GM10266 (cell line): Measurements from ENCODE around the gene SORBS1.

ENCODE experiments used
- DNase-seq: peaks from one replicate; pipeline ENCODE4 v3.0.0; 2012; ENCODE audit errors: extremely low spot score
- CTCF ChIP-seq: IDR thresholded peaks from 2 replicates; pipeline ENCODE4 v1.5.1; 2012; ENCODE audit warnings: mild to moderate bottlenecking, low read depth; ENCODE audit not compliant: control insufficient read depth, insufficient read depth; ENCODE audit errors: missing control alignments

The SORBS1 gene

GRCh38 chr10:95290461-95291364 lies 270.5 kb downstream of the SORBS1 start, which contains the start of gene PDLIM1:
Gene PDLIM1 (minus strand): TSS chr10:95291003. CDS start chr10:95290915, 88 bp downstream.
- TF ChIP-seq CTCF: peak; percentile 29
- DNase-seq: peak; percentile 92

- no peak for TF ChIP-seq CTCF
- DNase-seq: no peak
Measured at GRCh38 chr10:95289921-95290421, 271.2 kb downstream of the SORBS1 start.

- peak; percentile 35 for TF ChIP-seq CTCF
- peak; percentile 53 for DNase-seq
Measured at GRCh38 chr10:95289003-95289920, 271.9 kb downstream of the SORBS1 start.

GRCh38 chr10:95288303-95288702 lies 272.9 kb downstream of the SORBS1 start:
- DNase-seq: no peak
- TF ChIP-seq CTCF: no peak

- no peak for TF ChIP-seq CTCF
- DNase-seq: no peak
Measured at GRCh38 chr10:95287281-95287680, 273.9 kb downstream of the SORBS1 start.

- no peak for DNase-seq
- no peak for TF ChIP-seq CTCF
Measured at GRCh38 chr10:95286707-95287106, 274.5 kb downstream of the SORBS1 start.
